Lower leg skin (tissue), 3 donors: Measurements from ENCODE around the gene ZCCHC24.

Experiments
- CTCF ChIP-seq, 3 donors: fragments of 450-650 bp; IDR thresholded peaks; one replicate each; pipeline ENCODE4 v1.5.1; 2016; ENCODE audit warnings: antibody characterized with exemption in 3 of 3, mild to moderate bottlenecking in 3 of 3, moderate library complexity in 2 of 3
- POLR2A ChIP-seq, 2 donors: fragments of 450-650 bp; IDR thresholded peaks; one replicate each; pipeline ENCODE4 v1.6.1; 2016 to 2017; ENCODE audit warnings: antibody characterized with exemption in 2 of 2, mild to moderate bottlenecking in 1 of 2, moderate library complexity in 1 of 2

- no peak for TF ChIP-seq POLR2A (IDR thresholded peaks at IDR 0.05)
- TF ChIP-seq CTCF (IDR thresholded peaks at IDR 0.05): no peak
These were observed 48.9 kb downstream of the ZCCHC24 start for GRCh38 chr10:79396520-79396919.
